NK-92 treated with Interleukin-12 subunit alpha and Interleukin-12 subunit beta, amount 100 ng/mL, for 24 hours (cell line): Measurements from ENCODE around the gene TXN.
"Not testable (repeated sequence)": the region's sequence is repeated elsewhere in the genome, so short reads cannot be mapped to it uniquely, and the experiment has no call there.

Source experiments
- DNase-seq: peaks from one replicate; lab custom pipeline; 2025; lab: John Stamatoyannopoulos, UW

TXN gene

DNA sequence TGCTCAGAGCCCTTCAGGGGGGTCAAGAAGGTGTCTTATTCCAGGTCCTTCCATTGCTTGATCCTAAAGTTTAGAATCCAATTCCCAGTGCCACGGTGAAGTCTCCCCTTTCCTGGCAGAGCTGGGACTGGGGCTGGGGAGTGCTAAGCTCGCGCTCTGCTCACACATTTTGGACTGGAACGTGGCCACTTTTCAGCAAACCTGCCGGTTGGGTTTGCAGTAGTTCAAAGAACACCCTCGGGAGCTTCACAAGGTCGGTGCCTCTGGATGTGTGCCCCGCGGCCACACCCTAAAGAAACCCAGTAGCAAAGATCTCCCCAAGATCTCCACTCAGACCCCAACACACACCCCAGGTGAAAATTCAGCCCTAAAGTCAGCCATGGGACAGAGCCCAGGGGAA lies 48.3 kb downstream of the TXN start, which contains the start of gene C9orf152:
Gene C9orf152 (minus strand): TSS at position 129 of the 400 bp plus-strand sequence. CDS start 580 bp downstream, outside the sequence.
- no peak for DNase-seq

DNA sequence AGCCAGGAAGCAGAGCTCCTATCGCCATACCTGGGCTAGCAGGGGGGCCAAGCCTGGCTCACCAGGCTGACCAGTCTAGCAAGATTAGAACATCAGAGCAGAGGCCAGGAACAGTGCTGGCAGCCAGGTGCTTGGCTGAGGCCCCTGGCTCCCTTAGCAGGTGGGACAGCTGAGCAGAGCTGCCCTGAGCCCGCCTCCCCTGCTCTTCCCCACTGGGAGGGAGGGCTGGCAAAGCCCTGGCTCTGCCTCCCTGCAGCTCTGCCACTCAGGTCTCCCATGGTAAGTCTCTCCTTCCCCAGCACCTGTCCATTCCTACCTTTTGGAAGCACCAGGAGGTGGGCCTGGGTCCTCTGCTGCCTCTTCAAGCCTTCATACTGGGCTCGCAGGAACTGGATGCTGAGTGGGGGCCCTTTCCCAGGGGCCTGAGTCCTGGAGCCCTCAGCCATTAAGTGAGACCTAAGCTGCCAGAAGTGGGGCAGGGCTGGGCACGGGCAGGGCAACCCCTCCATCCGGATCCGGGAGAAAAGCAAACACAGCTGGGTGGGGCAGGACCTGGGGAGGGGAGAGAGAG lies 49.2 kb downstream of the TXN start:
- no peak for DNase-seq

DNA sequence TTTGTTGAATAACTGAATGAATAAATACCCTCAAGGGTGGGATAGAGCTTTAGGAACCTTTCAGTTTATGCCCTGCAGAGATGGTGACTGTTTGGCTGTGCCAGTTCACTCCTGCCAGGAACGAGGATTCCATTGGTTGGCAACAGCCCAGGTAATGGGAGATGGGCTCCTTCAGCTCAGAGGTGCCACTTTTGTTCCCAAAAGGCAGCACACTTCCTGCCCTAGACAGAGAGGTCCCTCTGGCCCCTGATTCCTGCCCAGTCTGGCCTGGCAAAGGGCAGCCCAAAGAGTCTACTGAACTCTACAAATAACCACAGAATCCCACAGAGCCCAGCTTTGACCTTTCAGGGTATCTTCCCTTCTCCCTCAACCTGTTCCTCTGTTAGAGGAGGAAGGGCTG lies 49.9 kb downstream of the TXN start:
- no peak for DNase-seq

DNA sequence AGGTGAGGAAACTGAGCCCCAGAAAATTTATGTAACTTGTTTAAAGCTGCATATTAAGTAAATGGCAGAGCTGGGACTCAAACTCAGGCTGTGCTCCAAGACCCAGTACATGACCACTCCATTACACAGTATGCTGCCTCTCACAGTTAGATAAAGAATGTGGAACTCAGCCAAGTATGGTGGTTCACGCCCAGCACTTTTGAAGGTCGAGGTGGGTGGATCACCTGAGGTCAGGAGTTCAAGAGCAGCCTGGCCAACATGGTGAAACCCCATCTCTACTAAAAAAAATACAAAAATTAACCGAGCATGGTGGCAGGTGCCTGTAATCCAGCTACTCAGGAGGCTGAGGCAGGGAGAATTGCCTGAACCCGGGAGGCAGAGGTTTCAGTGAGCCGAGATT lies 50.7 kb downstream of the TXN start:
- not testable (repeated sequence) for DNase-seq

DNA sequence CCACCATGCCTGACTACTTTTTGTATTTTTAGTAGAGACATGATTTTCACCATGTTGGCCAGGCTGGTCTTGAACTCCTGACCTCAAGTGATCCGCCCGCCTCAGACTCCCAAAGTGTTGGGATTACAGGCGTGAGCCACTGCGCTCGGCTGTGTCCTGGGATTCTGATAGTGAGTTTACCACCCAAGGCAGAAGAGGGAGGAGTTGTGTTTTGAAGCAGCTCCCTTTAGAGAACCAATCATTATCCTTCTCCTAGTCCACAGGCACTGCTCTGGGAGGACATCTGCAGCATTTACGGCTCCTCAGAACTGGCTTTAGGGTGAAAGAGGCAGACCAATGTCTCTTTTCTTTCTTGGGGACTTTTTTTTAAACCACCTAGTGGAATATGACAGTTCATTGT lies 54.1 kb downstream of the TXN start:
- DNase-seq = no peak

DNA sequence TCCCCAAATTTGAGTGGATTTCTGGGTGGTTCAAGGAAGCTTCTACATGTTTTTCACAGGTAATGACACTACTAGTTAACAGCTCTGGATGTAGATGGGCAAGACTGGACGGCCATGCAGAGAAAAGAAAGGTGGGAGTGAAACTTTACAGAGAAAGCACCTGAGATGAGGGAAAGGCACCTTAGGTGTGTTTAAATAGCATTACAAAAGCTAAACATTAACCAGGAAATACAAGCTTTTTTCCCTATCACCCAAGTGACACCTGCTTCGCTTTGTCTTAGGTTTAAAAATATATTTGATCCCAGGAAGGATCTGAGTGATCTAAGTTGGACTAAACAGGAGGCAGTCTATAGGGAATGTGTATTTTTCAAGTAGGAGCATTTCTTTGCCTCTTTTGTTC lies 56.7 kb downstream of the TXN start:
- DNase-seq = no peak

DNA sequence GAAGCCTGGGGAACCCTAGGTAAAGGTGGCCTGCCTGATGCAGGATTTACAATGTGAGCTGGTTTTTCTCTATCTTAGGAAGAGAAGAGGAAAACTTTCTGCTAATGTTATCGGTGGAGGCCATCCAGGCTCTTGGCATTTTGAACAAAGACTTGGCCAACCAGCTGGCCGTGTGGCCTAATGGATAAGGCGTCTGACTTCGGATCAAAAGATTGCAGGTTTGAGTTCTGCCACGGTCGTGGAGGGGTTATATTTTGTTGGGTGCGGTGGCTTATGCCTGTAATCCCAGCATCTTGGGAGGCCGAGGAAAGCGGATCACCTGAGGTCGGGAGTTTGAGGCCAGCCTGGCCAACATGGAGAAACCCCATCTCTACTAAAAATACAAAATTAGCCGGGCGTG lies 58.0 kb downstream of the TXN start:
- DNase-seq = no peak

DNA sequence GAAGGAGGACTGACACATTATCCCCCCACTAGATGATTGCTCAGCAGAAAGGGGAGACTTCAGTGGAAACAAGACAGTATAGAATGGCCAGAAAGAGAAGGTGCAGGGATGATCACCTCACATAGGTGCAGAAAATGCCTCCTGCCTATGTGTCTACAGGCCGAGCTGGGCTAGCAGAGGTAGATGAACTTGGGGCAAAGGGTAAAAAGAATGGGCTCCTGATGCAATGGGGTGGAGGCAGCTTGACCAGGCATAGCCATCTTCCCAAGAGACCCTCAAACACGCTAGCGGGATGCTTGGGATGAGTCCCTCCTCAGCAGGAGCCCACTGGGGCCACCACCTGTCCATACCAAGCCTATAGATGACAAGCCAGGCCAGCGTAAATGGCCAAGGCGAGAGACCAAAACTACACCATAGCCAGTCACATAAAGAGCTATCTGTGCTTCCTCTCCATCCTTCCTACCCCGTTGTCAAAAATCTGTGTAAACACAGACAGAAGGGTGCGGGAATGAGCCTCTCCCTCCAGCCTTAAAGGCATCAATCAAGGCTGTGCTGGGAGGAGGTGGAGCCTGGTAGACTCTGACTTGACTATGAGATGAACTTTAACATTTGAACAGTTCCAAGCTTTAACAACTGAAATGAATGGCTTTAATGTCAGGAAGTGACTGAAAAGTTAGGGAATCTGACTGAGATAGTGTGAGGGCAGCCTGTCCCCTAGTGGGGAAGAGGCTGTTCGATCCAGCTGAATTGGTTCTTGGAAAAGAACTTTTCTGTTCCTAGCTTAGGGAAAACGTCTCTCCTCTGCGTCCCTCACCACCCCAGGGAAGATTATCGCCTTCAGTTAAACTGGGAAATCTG lies 58.7 kb downstream of the TXN start:
- no peak for DNase-seq

DNA sequence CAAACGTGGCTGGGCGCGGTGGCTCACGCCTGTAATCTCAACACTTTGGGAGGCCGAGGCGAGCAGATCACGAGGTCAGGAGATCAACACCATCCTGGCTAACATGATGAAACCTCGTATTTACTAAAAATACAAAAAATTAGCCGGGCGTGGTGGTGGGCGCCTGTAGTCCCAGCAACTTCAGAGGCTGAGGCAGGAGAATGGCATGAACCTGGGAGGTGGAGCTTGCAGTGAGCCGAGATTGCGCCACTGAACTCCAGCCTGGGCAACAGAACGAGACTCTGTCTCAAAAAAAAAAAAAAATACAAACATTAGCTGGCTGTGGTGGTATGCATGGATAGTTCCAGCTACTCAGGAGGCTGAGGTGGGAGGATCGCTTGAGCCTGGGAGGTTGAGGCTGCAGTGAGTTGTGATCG lies 60.2 kb downstream of the TXN start:
- not testable (repeated sequence) for DNase-seq
